NB4 (cell line): Measurements from ENCODE around the gene CEP43.

Experiments used
- DNase-seq: peaks from one replicate; pipeline ENCODE4 v3.0.0; 2010; ENCODE audit warnings: low read depth
- H3K4me3 ChIP-seq: one replicate; pipeline ENCODE4 v1.5.1; 2011; ENCODE audit warnings: mild to moderate bottlenecking, low read depth, low read length, moderate library complexity
- CTCF ChIP-seq: IDR thresholded peaks from one replicate; pipeline ENCODE4 v1.5.1; 2012; ENCODE audit warnings: low read depth, low read length
- MAX ChIP-seq: IDR thresholded peaks from 2 replicates; pipeline ENCODE4 v1.6.1; 2011; ENCODE audit warnings: low read depth, low read length
- MYC ChIP-seq: IDR thresholded peaks from 2 replicates; pipeline ENCODE4 v1.6.1; 2011; ENCODE audit warnings: low read depth, low read length
- POLR2A ChIP-seq: IDR thresholded peaks from 2 replicates; pipeline ENCODE4 v1.6.1; 2011; ENCODE audit warnings: mild to moderate bottlenecking; ENCODE audit not compliant: insufficient read length; ENCODE audit errors: extremely low read depth

CEP43 gene

GRCh38 chr6:166987930-166988329 lies 11.3 kb upstream of the CEP43 start:
- H3K4me3 ChIP-seq = no peak overlapping the region
- DNase-seq = no peak
- TF ChIP-seq MYC = no peak
- TF ChIP-seq POLR2A = no peak
- TF ChIP-seq CTCF = no peak
- no peak for TF ChIP-seq MAX

GRCh38 chr6:166988674-166989201 lies 10.5 kb upstream of the CEP43 start:
- no peak for TF ChIP-seq MYC
- no peak for TF ChIP-seq MAX
- TF ChIP-seq POLR2A = no peak
- TF ChIP-seq CTCF = no peak
- no peak for DNase-seq
- no peak overlapping the region for H3K4me3 ChIP-seq

GRCh38 chr6:166989427-166990032 lies 9.7 kb upstream of the CEP43 start:
- TF ChIP-seq CTCF = peak; percentile 41
- TF ChIP-seq POLR2A = no peak
- H3K4me3 ChIP-seq = no peak overlapping the region
- peak; percentile 54 for DNase-seq

- DNase-seq = peak; percentile 36
- no peak for TF ChIP-seq MYC
- TF ChIP-seq POLR2A = no peak
- no peak for TF ChIP-seq MAX
- no peak for TF ChIP-seq CTCF
- H3K4me3 ChIP-seq = no peak overlapping the region
Measured at GRCh38 chr6:166996406-166996805, 2.8 kb upstream of the CEP43 start.

GRCh38 chr6:166997348-166997747 lies 1.8 kb upstream of the CEP43 start:
- TF ChIP-seq CTCF (no peak), POLR2A (no peak), MAX (no peak)
- H3K4me3 ChIP-seq = peak overlapping the region; percentile 76
- DNase-seq = no peak

GRCh38 chr6:166997768-166998255 lies 1.4 kb upstream of the CEP43 start:
- peak overlapping the region; percentile 76 for H3K4me3 ChIP-seq
- peak; percentile 80 for DNase-seq
- TF ChIP-seq CTCF = peak; percentile 42
- TF ChIP-seq MYC = peak; percentile 46; the same call in 1 of the 2 replicates
- peak; percentile 72 for TF ChIP-seq MAX
- no peak for TF ChIP-seq POLR2A
